Measurements from ENCODE around the gene CES5A. TPM values are rescaled to one million over a fixed set of nuclear protein-coding genes. Genes with fewer than 3 reads are reported as not detected.
"Not testable (repeated sequence)": the region's sequence is repeated elsewhere in the genome, so short reads cannot be mapped to it uniquely, and the experiment has no call there.

Gene CES5A
- total RNA-seq, 1 donor = not detected

- no peaks in the 10 kb centered on the region for H4K20me1 ChIP-seq (ENCODE audit: insufficient read depth, low read length)
- no peaks in the 10 kb centered on the region for H3K9me3 ChIP-seq (ENCODE audit: low read depth, low read length)
- H3K27me3 ChIP-seq (ENCODE audit: insufficient read depth, low read length) = no peaks in the 10 kb centered on the region
- no peak overlapping the region for H3K4me2 ChIP-seq (ENCODE audit: insufficient read depth, low read length)
- no peak overlapping the region for H3K4me3 ChIP-seq (ENCODE audit: insufficient read depth, low read length)
- no peaks in the 10 kb centered on the region for H3K79me2 ChIP-seq (ENCODE audit: insufficient read depth, low read length)
- no peak overlapping the region for H3K27ac ChIP-seq (ENCODE audit: low read depth, low read length)
- no peaks in the 10 kb centered on the region for H3K36me3 ChIP-seq (ENCODE audit: insufficient read depth, low read length)
- no peak for TF ChIP-seq CTCF (IDR thresholded peaks at IDR 0.05; ENCODE audit: extremely low read depth, low read depth, low read length)
- no peak for DNase-seq (ENCODE audit: insufficient read length, low spot score, missing footprints)
- no peak overlapping the region for H2AFZ ChIP-seq (ENCODE audit: low read length)
- H3K4me1 ChIP-seq (ENCODE audit: insufficient read depth, low read length) = no peaks in the 10 kb centered on the region
Measured at GRCh38 chr16:55861288-55861687, 13.9 kb downstream of the CES5A start.

- not testable (repeated sequence) for H3K4me3 ChIP-seq (ENCODE audit: insufficient read depth, low read length); H3K36me3 ChIP-seq (ENCODE audit: insufficient read depth, low read length); H3K27me3 ChIP-seq (ENCODE audit: insufficient read depth, low read length); H3K27ac ChIP-seq (ENCODE audit: low read depth, low read length); H4K20me1 ChIP-seq (ENCODE audit: insufficient read depth, low read length); DNase-seq (ENCODE audit: insufficient read length, low spot score, missing footprints); H2AFZ ChIP-seq (ENCODE audit: low read length); H3K79me2 ChIP-seq (ENCODE audit: insufficient read depth, low read length); H3K4me1 ChIP-seq (ENCODE audit: insufficient read depth, low read length); H3K4me2 ChIP-seq (ENCODE audit: insufficient read depth, low read length); H3K9me3 ChIP-seq (ENCODE audit: low read depth, low read length)
Measured at GRCh38 chr16:55857650-55858049, 17.5 kb downstream of the CES5A start.

- H4K20me1 ChIP-seq (ENCODE audit: insufficient read depth, low read length) = no peaks in the 10 kb centered on the region
- H3K4me1 ChIP-seq (ENCODE audit: insufficient read depth, low read length) = no peaks in the 10 kb centered on the region
- TF ChIP-seq CTCF (IDR thresholded peaks at IDR 0.05; ENCODE audit: extremely low read depth, low read depth, low read length) = no peak
- no peak for DNase-seq (ENCODE audit: insufficient read length, low spot score, missing footprints)
- no peak overlapping the region for H2AFZ ChIP-seq (ENCODE audit: low read length)
- H3K36me3 ChIP-seq (ENCODE audit: insufficient read depth, low read length) = no peaks in the 10 kb centered on the region
- no peaks in the 10 kb centered on the region for H3K27me3 ChIP-seq (ENCODE audit: insufficient read depth, low read length)
- no peak overlapping the region for H3K4me2 ChIP-seq (ENCODE audit: insufficient read depth, low read length)
- no peaks in the 10 kb centered on the region for H3K79me2 ChIP-seq (ENCODE audit: insufficient read depth, low read length)
- H3K9me3 ChIP-seq (ENCODE audit: low read depth, low read length) = no peaks in the 10 kb centered on the region
- H3K4me3 ChIP-seq (ENCODE audit: insufficient read depth, low read length) = no peak overlapping the region
- no peak overlapping the region for H3K27ac ChIP-seq (ENCODE audit: low read depth, low read length)
Measured at GRCh38 chr16:55856950-55857349, 18.2 kb downstream of the CES5A start.

- Histone ChIP-seq H3K79me2 (ENCODE audit: insufficient read depth, low read length) (no peaks in the 10 kb centered on the region), H3K4me2 (ENCODE audit: insufficient read depth, low read length) (no peak overlapping the region), H3K36me3 (ENCODE audit: insufficient read depth, low read length) (no peaks in the 10 kb centered on the region), H3K27ac (ENCODE audit: low read depth, low read length) (no peak overlapping the region), H4K20me1 (ENCODE audit: insufficient read depth, low read length) (no peaks in the 10 kb centered on the region), H2AFZ (ENCODE audit: low read length) (no peak overlapping the region), H3K9me3 (ENCODE audit: low read depth, low read length) (no peaks in the 10 kb centered on the region), H3K27me3 (ENCODE audit: insufficient read depth, low read length) (no peaks in the 10 kb centered on the region), H3K4me1 (ENCODE audit: insufficient read depth, low read length) (no peaks in the 10 kb centered on the region), H3K4me3 (ENCODE audit: insufficient read depth, low read length) (no peak overlapping the region)
- DNase-seq (ENCODE audit: insufficient read length, low spot score, missing footprints) = no peak
- no peak for TF ChIP-seq CTCF (IDR thresholded peaks at IDR 0.05; ENCODE audit: extremely low read depth, low read depth, low read length)
Measured at GRCh38 chr16:55853114-55853513, 22.1 kb downstream of the CES5A start.

Measured in osteoblast (primary cell).